NCI-H146 (cell line): Measurements from ENCODE around the gene SRPK2.
"Not testable (repeated sequence)": the region's sequence is repeated elsewhere in the genome, so short reads cannot be mapped to it uniquely, and the experiment has no call there.

ENCODE experiments used
- DNase-seq: peaks from one replicate; lab custom pipeline; 2025; lab: John Stamatoyannopoulos, UW

SRPK2 gene

GRCh38 chr7:105388356-105389087 is at the start of gene SRPK2:
Gene SRPK2 (minus strand): TSS chr7:105388921.
- DNase-seq, result peak; percentile 79

DNA sequence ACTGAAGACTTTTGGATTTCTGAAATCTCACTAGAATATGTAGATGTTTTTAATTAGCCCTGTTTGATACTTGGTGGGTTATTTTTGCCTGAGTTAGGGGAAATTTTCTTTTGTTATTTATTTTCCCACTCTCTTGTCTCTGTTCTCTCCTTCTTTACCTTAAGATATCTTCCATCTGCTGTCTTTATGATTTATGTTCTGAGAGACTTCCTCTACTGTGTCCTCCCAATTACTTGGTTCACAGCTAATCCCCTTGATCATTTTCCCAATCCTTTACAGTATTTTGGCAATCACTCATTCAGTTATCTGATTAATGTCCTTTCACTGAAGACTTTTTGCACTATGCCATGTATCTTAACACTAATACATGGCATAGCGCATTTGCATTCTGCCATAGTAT is 49.5 kb upstream of the SRPK2 start:
- no peak for DNase-seq

DNA sequence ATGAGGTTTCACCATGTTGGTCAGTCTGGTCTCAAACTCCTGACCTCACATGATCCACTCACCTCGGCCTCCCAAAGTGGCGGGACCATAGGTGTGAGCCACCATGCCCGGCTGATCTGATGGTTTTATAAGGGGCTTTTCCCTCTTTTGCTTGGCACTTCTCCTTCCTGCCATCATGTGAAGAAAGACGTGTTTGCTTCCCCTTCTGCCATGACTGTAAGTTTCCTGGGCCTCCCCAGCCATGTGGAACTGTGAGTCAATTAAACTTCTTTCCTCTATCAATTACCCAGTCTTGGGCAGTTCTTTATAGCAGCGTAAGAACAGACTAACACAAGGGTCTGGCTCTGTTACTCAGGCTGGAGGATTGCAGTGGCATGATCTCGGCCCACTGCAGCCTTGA is 48.6 kb upstream of the SRPK2 start:
- DNase-seq, result not testable (repeated sequence)

- peak; percentile 68 for DNase-seq
Measured at GRCh38 chr7:105429746-105430612, 41.3 kb upstream of the SRPK2 start.

DNA sequence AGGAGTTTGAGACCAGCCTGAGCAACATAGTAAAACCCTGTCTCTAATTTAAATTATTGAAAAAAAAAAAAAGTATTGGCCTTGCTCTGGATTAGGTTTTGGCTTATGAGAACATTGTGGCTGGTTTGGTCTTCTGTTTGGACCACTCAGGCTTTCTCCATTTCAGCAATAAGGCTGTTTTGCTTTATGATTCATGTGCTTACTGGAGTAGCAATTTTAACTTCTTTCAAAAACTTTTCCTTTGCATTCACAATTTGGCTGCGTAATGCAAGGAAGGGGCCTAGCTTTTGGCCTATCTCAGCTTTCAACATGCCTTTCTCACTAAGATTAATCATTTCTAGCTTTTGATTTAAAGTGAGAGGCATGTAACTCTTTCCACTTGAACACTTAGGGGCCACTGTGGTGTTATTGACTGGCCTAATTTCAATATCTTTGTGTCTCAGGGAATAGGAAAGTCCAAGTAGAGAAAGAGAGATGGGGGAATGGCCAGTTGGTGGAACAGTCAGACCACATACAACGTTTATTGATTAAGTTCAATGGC is 38.0 kb upstream of the SRPK2 start:
- DNase-seq, result no peak

GRCh38 chr7:105423987-105424386 is 35.3 kb upstream of the SRPK2 start:
- no peak for DNase-seq

- DNase-seq, result no peak
Measured at GRCh38 chr7:105413887-105414437, 25.2 kb upstream of the SRPK2 start.

DNA sequence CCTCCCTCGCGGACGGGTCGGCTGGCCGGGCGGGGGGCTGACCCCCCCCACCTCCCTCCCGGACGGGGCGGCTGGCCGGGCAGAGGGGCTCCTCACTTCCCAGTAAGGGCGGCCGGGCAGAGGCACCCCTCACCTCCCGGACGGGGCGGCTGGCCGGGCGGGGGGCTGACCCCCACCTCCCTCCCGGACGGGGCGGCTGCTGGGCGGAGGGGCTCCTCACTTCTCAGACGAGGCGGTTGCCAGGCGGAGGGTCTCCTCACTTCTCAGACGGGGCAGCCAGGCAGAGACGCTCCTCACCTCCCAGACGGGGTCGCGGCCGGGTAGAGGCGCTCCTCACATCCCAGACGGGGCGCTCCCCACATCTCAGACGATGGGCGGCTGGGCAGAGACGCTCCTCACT is 22.1 kb upstream of the SRPK2 start:
- DNase-seq, result not testable (repeated sequence)

GRCh38 chr7:105409775-105410174 is 21.1 kb upstream of the SRPK2 start:
- DNase-seq, result not testable (repeated sequence)

- DNase-seq, result no peak
Measured at GRCh38 chr7:105408791-105409410, 20.2 kb upstream of the SRPK2 start.

- no peak for DNase-seq
Measured at GRCh38 chr7:105403128-105403527, 14.4 kb upstream of the SRPK2 start.

- no peak for DNase-seq
Measured at GRCh38 chr7:105402221-105403095, 13.7 kb upstream of the SRPK2 start.

DNA sequence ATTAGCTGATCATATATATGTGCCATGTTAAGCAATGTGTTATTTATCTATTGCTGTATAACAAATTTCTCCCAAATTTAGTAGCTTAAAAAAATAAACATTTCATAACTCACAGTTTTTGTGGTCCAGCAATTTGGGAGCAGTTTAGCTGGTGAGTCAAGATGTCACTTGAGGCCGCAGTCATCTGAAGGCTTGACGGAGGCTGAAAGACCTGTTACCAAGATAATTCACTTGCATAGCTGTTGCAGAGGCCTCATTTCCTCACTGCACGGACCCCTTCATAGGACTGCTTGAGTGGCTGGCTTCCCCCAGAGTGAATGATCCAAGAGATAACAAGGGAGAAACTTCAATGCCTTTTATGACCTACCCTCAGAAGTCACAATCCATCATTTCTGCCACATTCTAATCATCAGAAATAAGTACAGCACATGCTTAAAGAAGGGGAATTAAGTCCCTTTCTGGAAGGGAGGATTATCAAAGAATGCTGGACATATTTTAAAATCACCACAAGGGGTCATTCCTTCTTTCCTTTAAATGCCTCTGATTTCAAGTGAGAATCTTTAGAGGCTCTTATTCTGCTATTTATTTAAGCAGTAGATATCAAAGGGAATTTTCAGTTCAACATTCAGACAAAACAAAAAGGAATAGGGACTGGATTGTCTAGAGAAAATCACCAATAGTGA is 10.5 kb upstream of the SRPK2 start:
- no peak for DNase-seq

DNA sequence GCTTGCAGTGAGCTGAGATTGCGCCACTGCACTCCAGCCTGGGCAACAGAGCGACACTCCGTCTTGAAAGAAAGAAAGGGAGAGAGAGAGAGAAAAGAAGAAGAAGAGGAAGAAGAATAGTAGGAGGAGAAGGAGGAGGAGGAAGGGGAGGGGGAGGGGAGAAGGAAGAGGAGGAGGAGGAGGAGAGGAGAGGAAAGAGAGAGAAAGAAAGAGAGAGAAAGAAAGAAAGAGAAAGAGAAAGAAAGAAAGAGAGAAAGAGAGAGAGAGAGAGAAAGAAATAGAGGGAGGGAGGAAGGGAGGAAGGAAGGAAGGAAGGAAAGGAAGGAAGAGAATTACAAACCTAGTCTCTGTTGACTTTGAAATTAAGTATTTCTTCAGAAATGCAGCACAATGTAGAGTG is 7.8 kb upstream of the SRPK2 start:
- no peak for DNase-seq

DNA sequence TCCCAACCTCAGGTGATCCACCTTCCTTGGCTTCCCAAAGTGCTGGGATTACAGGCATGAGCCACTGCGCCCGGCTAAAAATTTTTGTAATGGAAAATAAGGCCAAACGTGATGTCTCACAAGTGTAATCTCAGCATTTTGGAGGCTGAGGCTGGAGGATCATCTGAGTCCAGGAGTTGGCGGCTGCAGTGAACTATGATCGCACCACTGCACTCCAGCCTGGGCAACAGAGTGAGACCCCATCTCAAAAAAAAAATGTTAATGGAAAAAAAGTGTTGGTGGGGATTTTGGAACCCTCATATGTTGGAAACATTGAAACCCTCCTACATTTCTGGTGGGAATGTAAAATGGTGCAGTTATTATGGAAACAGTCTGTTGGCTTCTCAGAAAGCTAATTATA is 2.7 kb upstream of the SRPK2 start:
- no peak for DNase-seq

GRCh38 chr7:105389889-105390288 is 1.2 kb upstream of the SRPK2 start:
- no peak for DNase-seq

DNA sequence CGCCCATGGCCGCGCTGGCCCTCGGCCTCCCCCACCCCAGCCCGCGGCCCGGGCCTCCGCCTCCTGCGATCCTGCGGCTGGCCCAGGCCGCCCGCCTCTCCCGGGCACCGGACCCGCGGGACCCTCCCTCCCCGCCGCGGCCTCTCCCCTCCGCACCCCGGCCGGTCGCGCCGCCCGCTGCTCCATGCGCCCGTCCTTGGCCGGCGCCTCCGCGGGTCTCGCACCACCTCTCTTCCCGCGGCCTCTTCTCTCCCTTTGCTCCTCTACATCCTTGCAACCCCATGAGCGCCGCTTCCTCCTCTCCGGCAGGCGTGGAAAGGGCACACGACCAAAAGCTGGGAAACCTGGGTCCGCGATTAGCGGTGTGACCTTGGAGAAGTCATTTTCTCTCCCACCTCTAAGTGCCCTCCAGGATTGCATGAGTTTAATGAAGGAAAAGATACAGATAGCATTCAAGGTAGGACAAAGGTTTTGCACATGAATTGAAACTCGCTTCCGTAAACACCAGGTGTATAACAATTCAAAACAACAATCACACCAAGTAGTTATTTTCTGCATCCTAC is 448 bp upstream of the SRPK2 start:
- DNase-seq, result peak; percentile 74

- peak; percentile 68 for DNase-seq
Measured at GRCh38 chr7:105387508-105388355, 989 bp downstream of the SRPK2 start.

DNA sequence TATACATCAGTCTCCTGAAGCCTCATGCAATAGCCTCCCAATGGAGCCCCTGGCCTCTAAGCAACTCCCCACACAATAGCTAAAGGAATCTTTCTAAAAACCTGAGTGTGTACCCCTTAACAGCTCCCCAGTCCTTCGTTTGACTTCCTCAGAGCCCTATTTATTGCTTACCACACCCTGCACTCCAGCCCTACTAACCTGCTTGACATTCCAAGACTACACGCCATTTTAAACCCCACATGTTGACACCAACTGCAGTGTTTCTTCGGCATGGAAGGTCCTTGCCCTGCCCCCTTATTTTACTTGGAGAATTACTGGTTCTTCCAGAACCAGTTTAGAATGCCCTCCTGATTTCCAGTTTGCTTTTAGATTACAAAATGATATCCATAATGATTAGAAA is 10.8 kb downstream of the SRPK2 start:
- DNase-seq, result no peak
